ES-I3 (cell line): ENCODE results near the gene EMILIN2.
A peak's percentile ranks its signal among the peaks of the same experiment; 100 is the strongest.
"Not testable (repeated sequence)": the region's sequence is repeated elsewhere in the genome, so short reads cannot be mapped to it uniquely, and the experiment has no call there.

ENCODE experiments used
- H3K36me3 ChIP-seq: 2 replicates; pipeline ENCODE4 v1.6.1; 2013; ENCODE audit warnings: mild to moderate bottlenecking, low read length, control low read depth, moderate library complexity; ENCODE audit not compliant: insufficient read depth
- H3K4me1 ChIP-seq: 2 replicates; pipeline ENCODE4 v1.6.1; 2013; ENCODE audit warnings: mild to moderate bottlenecking, control low read depth, low read length; ENCODE audit not compliant: insufficient read depth
- H3K9ac ChIP-seq: 2 replicates; pipeline ENCODE4 v1.6.1; 2013; ENCODE audit warnings: low read depth, mild to moderate bottlenecking, low read length, moderate library complexity
- H3K9me3 ChIP-seq: 2 replicates; pipeline ENCODE4 v1.6.1; 2013; ENCODE audit warnings: mild to moderate bottlenecking, low read length, moderate library complexity; ENCODE audit not compliant: control insufficient read depth, insufficient read depth

The EMILIN2 gene

DNA sequence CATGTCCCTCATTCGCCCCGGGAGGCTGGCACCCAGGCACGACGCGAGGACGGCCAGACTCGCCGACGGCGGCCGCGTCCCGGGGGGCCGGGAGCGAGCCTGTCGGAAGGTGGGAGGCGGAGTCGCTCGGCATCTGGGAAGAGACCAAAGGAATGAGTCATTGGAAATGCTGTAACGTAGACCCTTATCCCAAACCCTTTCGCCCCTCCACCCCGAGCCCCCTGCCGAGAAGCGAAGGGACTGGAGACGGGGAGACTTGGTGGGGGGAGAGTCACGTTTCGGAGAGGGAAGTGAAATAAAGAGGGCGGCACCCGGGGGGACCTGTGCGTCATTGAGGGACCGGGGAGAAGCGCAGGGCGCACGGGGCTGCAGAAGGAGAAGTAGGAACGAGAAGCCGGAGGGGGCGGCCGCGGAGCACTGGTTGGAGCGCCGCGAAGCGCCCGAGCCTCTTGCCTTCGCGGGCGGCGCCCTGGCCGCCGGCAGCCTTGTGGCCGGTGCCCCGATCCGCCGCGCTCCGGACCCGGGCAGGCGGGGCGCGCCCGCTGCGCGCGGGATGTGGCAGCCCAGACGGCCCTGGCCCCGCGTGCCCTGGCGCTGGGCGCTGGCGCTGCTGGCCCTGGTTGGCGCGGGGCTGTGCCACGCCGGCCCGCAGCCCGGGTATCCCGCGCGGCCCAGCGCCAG is at the start of gene EMILIN2:
Gene EMILIN2 (plus strand): TSS at position 371 of the 681 bp plus-strand sequence. CDS start 183 bp downstream, at position 554.
- H3K9ac ChIP-seq, result peak within 1 kb of the TSS; percentile 80
- no peaks in the 10 kb centered on the region for H3K9me3 ChIP-seq
- no peaks in the 10 kb centered on the region for H3K36me3 ChIP-seq
- H3K4me1 ChIP-seq, result 0 out of 2 replicates have a peak, but pooled peaks cover 3% of the 10 kb centered on the region

DNA sequence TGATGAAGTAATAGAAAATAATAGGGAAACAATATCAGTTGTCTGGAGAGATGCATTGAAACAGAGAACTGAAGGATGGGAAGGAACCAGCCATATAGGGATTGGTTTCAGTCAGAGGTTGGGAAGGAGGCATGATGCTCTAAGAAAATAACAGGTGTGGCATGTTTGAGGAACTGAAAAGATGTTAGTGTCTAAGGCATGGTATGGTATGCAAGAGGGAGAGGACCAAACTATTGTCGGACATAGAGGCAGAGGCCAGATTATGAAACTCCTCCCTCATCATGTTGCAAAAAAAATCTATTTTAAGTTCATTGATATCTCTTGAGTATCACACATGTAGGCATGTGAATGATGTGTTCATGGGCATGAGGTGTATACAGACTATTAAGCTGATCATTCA is 48.9 kb upstream of the EMILIN2 start:
- no peak overlapping the region for H3K9ac ChIP-seq
- no peaks in the 10 kb centered on the region for H3K4me1 ChIP-seq
- H3K9me3 ChIP-seq, result no peaks in the 10 kb centered on the region
- H3K36me3 ChIP-seq, result no peaks in the 10 kb centered on the region; the same call in 1 of the 2 replicates

DNA sequence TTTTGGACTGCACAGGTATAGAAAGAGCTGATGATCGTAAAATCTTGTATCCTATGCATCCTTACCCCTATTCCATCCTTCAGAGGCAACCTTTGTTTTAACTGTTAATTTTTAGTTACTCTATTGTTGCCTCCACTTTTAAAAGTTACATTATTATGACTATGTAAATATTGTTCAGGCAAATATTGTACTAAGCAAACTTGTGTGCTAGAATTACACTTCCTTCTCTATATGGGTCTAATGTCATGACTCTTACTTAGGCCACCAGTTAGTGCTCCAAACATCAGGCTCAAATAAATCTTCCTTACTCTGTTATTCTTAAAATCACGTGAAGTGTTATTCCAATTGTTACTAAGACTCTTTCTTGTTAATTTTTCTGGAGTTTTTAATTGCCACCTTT is 47.4 kb upstream of the EMILIN2 start:
- Histone ChIP-seq H3K36me3 (no peaks in the 10 kb centered on the region; the same call in 1 of the 2 replicates), H3K9ac (no peak overlapping the region), H3K4me1 (no peaks in the 10 kb centered on the region), H3K9me3 (no peaks in the 10 kb centered on the region)

DNA sequence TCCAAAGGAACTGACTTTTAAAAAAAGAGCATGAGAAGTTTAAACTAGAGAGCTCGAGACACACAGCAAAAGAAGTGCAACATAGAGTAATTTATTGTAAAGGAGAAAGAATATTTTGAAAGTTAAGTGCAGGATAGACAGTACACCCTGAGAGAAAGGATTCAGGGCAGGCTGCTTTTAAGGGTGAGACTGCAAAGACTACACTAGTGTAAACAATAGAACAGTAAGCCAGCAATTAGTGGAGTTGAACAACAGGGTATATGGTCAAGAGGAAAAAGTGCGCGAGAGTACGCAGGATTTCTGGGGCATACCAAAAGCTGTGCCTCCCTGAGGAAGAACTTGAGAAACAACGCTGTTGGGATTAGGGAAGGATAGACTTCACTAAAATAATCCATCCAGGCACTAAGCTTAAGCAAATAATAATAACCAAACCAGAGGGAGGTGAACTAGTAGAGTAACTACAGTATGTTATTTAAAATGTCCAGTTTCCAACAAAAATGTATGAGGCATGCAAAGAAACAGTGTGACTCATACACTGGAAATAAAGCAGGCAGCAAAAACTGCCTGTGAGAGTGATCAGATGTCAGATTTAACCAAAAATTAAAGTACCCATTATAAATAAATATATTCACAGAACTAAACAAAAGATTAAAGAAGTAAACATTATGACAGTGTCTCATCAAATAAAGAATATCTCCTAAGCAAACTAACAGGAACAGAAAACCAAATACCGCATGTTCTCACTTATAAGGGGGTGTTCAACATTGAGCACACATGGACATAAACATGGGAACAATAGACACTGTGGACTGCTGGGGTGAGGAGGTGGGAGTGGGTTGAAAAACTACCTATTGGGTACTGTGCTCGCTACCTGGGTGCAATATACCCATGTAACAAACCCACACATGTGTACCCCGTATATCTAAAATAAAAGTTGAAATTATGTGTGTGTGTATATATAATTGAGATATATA is 40.5 kb upstream of the EMILIN2 start:
- Histone ChIP-seq H3K9ac (no peak overlapping the region), H3K36me3 (no peaks in the 10 kb centered on the region), H3K4me1 (no peaks in the 10 kb centered on the region), H3K9me3 (no peaks in the 10 kb centered on the region)

DNA sequence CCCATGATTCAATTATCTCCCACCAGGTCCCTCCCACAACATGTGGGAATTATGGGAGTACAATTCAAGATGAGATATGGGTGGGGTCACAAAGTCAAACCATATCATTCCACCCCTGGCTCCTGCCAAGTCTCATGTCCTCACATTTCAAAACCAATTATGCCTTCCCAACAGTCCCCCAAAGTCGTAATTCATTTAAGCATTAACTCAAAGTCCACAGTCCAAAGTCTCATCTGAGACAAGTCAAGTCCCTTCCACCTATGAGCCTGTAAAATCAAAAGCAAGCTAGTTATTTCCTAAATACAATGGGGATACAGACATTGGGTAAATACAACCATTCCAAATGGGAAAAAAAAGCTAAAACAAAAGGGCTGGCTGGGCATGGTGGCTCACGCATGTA is 38.2 kb upstream of the EMILIN2 start:
- H3K9me3 ChIP-seq, H3K9ac ChIP-seq: not testable (repeated sequence)

DNA sequence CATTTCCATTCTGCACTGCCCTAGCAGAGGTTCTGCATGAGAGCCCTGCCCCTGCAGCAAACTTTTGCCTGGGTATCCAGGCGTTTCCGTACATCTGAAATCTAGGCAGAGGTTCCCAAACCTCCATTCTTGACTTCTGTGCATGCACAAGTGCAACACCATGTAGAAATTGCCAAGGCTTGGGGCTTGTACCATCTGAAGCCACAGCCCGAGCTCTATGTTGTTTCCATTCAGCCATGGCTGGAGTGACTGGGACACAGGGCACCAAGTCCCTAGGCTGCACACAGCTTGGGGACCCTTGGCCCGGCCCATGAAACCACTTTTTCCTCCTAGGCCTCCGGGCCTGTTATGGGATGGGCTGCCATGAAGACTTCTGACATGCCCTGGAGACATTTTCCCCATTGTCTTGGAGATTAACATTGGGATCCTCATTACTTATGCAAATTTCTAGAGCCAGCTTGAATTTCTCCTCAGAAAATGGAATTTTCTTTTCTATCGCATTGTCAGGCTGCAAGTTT is 37.1 kb upstream of the EMILIN2 start:
- not testable (repeated sequence) for H3K9ac ChIP-seq, H3K36me3 ChIP-seq, H3K9me3 ChIP-seq, H3K4me1 ChIP-seq

More for the DNA sequence above, 38.2 kb upstream of the EMILIN2 start:
- not testable (repeated sequence) for H3K36me3 ChIP-seq, H3K4me1 ChIP-seq

DNA sequence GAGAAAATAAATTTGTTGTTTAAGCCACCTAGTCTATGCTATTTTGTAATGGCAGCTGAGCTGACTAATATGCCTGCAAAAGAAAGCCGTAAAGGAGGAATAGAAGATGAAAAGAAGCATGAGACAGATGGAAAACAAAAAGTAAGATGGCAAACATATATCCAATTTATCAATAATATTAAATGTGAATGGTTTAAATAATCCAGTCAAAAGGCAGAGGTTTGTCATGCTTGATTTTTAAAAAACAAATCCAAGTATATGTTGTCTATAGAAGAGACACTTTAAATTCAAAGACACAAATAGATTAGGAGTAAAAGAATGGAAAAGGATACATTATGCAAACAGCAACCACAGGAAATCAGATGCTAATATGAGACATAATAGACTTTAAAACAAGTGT is 35.4 kb upstream of the EMILIN2 start:
- no peak overlapping the region for H3K9ac ChIP-seq
- no peaks in the 10 kb centered on the region for H3K36me3 ChIP-seq
- no peaks in the 10 kb centered on the region for H3K4me1 ChIP-seq
- H3K9me3 ChIP-seq, result peaks cover 11% of the 10 kb centered on the region

DNA sequence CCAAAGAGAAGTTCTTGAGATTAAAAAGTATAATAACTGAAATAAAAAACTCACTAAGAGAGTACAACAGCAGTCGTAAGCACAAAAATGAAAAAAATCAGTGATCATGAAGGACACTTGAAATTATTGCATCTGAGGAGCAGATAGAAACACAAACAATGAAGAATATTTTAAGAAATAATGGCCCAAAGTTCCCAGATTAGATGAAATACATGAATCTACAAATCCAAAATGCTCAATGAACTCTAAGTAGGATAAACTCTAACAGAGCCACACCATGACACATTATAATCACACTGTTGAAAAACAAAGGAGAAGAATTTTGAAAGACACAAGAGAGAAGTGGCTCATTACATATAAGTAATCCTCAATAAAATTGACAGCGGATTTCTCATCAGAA is 31.9 kb upstream of the EMILIN2 start:
- no peaks in the 10 kb centered on the region for H3K4me1 ChIP-seq

DNA sequence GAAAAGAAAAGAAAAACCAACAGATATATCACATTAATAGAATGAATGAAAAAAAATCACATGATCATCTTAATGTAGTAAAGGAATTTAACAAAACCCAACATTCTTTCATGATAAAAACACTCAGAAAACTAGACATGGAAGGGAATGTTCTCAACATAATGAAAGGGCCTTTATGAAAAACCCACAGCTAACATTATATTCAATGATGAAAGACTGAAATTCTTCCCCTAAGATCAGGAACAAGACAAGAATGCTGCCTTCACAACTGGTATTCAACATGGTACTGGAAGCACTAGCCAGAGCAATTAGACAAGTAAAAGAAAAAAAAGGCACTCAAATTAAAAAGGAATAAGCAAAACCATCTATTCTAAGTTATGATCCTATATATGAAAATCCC is 28.5 kb upstream of the EMILIN2 start:
- Histone ChIP-seq H3K36me3 (no peaks in the 10 kb centered on the region), H3K4me1 (no peaks in the 10 kb centered on the region), H3K9ac (no peak overlapping the region), H3K9me3 (peaks cover 11% of the 10 kb centered on the region)

More for the DNA sequence above, 31.9 kb upstream of the EMILIN2 start:
- no peak overlapping the region for H3K9ac ChIP-seq
- H3K9me3 ChIP-seq, result peaks cover 11% of the 10 kb centered on the region
- H3K36me3 ChIP-seq, result no peaks in the 10 kb centered on the region

DNA sequence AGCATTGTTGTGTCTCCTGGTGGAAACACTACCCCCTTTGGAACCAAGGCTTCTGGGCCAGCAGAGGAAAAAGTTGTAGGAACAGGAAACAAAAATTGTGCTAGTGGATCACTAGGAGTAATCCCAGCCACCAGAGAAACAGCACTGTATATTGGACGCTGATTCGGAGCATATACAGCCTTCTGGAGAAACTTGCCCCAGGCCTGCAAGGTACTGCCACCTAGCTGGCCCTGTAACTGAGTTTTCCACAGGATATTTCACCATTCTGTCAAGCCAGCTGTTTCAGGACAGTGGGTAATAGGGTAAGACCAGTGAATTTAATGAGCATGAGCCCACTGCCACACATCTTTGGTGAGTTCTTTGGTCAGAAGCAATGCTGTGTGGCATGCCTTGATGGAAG is 25.1 kb upstream of the EMILIN2 start:
- Histone ChIP-seq H3K4me1 (peaks cover 2% of the 10 kb centered on the region; the same call in 1 of the 2 replicates), H3K36me3 (no peaks in the 10 kb centered on the region), H3K9me3 (no peaks in the 10 kb centered on the region), H3K9ac (no peak overlapping the region)

DNA sequence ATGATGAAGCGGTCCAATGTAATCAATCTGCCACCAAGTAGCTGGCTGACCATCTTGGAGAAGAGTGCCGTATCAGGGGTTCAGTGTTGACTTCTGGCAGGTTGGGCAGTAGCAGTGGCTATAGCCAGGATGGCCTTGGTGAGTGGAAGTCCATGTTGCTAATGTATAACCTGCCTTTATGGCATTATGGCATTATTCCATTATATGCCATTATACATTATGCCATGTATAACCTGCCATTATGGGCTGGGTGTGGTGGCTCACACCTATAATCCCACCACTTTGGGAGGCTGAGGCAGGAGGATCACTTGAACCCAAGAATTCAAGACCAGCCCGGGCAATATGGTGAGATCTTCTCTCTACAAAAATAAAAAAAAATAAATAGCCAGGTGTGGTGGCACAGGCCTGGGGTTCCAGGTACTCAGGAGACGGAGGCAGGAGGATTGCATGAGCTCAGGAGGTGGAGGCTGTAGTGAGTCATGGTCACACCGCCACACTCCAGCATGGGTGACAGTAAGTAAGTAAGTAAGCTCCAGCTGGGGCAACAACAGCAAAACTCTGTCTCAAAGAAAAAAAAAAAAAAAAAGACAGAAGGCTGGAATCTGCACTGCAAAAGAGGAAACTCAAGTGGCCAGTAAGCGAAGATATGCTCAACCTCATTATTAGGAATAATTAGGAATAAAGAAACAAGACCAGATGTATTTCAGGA is 24.4 kb upstream of the EMILIN2 start:
- Histone ChIP-seq H3K36me3 (no peaks in the 10 kb centered on the region), H3K9ac (no peak overlapping the region), H3K9me3 (no peaks in the 10 kb centered on the region), H3K4me1 (peaks cover 4% of the 10 kb centered on the region; the same call in 1 of the 2 replicates)

DNA sequence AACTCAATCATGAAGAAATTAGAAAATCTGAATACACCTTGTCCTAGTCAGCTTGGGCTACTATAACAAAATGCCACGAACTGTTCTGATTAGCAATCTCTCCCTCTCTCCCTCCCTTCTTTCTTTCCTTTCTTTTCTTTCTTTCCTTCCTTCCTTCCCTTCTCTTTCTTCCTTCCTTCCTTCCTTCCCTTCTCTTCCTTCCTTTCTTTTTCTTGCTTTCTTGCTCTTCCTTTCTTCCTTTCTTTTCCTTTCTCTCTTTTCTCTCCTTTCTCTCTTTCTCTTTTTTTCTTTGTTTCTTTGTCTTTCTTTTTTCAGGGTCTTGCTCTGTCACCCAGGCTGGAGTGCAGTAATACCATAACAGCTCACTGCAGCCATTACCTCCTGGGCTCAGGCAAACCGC is 23.6 kb upstream of the EMILIN2 start:
- H3K9ac ChIP-seq, result no peak overlapping the region
- H3K4me1 ChIP-seq, result peaks cover 4% of the 10 kb centered on the region; the same call in 1 of the 2 replicates
- H3K36me3 ChIP-seq, result no peaks in the 10 kb centered on the region
- no peaks in the 10 kb centered on the region for H3K9me3 ChIP-seq

DNA sequence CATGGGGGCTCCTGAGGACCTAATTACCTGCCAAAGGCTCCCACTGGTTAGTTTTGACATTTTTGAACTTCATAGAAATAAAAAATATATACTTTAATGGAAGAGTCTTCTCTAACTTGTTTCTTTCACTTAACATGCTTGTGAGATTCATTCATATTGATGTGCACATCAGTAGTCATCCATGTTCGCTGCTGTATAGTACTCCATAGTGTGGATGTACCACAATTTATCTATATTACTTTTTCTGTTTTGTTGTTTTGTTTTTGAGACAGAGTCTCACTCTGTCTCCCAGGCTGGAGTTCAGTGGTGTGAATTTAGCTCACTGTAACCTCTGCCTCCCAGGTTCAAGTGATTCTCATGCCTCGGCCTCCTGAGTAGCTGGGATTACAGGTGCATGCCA is 22.8 kb upstream of the EMILIN2 start:
- no peak overlapping the region for H3K9ac ChIP-seq
- H3K4me1 ChIP-seq, result peaks cover 4% of the 10 kb centered on the region; the same call in 1 of the 2 replicates
- no peaks in the 10 kb centered on the region for H3K9me3 ChIP-seq

DNA sequence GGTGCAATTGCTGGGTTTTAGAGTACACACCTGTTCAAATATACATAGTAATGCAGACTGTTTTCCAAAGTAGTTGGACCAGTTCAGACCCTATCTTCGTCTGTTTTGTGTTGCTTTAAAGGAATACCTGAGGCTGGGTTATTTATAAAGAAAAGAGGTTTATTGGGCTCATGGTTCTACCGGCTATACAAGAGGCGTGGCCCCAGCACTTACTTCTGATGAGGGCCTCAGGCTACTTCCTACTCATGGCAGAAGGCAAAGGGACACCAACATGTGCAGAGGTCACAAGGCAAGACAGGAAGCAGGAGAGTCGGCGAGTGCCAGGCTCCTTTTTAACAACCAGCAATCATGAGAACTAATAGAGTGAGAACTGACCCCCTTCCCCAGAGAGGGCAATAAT is 21.9 kb upstream of the EMILIN2 start:
- peaks cover 4% of the 10 kb centered on the region; the same call in 1 of the 2 replicates for H3K4me1 ChIP-seq
- H3K9me3 ChIP-seq, result no peaks in the 10 kb centered on the region
- no peaks in the 10 kb centered on the region for H3K36me3 ChIP-seq
- H3K9ac ChIP-seq, result no peak overlapping the region

More for the DNA sequence above, 22.8 kb upstream of the EMILIN2 start:
- H3K36me3 ChIP-seq, result no peaks in the 10 kb centered on the region
